ENCODE results near the gene TDRD9.

Gene TDRD9

DNA sequence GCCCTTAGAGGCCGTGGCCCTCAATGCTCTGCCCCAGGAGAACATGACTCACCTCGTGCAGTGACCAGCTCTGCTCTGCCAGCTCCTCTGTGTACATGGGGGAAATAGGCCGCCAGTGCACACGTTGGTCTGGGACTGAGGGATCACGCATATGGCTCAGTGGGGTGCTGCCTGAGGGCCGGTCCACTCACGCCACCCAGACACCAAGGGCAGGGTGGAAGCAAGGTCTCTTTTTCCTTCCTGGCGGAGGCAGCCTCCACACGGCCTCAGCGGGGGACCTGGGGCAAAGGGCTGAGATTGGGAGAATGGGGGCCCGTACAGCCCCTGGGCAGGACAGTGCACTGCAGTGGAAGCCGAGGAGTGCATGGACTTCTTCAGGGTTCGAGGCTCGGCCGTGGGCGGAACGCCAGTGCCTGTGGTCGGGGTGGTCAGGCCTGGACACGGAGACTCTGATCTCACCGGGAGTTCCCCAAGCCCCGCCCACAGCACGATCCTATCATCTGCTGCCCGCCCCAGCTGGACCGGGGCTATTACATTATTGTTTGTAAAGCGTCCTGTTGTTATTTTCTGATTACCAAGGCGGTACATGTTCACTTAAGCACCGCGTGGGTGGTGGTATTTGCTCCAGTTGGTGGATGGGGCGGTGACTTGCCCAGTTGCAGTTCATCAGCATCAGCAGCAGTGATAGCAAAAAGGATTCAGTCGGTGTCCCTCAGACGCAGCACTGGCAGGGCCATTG, 38.8 kb upstream of the TDRD9 start:
- Histone ChIP-seq H3K4me3 (ENCODE audit: low read depth, low read length, poor library complexity, severe bottlenecking) (no peak overlapping the region), H2AFZ (ENCODE audit: low read length) (no peak overlapping the region), H3K9me3 (ENCODE audit: low read length) (no peaks in the 10 kb centered on the region), H3K9me2 (ENCODE audit: low read depth, low read length) (no peaks in the 10 kb centered on the region), H3K36me3 (ENCODE audit: insufficient read depth, low read length) (no peaks in the 10 kb centered on the region), H3K27ac (ENCODE audit: low read depth, low read length, poor library complexity, severe bottlenecking) (no peak overlapping the region), H3K27me3 (ENCODE audit: insufficient read depth, low read length) (peaks cover 8% of the 10 kb centered on the region; the same call in 1 of the 2 replicates), H3K4me1 (ENCODE audit: insufficient read depth, low read length, severe bottlenecking) (peaks cover 5% of the 10 kb centered on the region), H3K79me2 (ENCODE audit: insufficient read depth, low read length) (no peaks in the 10 kb centered on the region), H3K9ac (ENCODE audit: low read length) (no peak overlapping the region), H3K4me2 (ENCODE audit: low read length) (no peak overlapping the region), H4K20me1 (ENCODE audit: insufficient read depth, low read length) (no peaks in the 10 kb centered on the region), H3F3A (ENCODE audit: insufficient read depth, low read length) (no peaks in the 10 kb centered on the region)
- TF ChIP-seq EZH2 (IDR thresholded peaks at IDR 0.05; ENCODE audit: borderline replicate concordance, low read length): no peak

- no peaks in the 10 kb centered on the region for H3K9me3 ChIP-seq (ENCODE audit: low read length)
- H3K4me1 ChIP-seq (ENCODE audit: insufficient read depth, low read length, severe bottlenecking): peaks cover 5% of the 10 kb centered on the region
- H4K20me1 ChIP-seq (ENCODE audit: insufficient read depth, low read length): no peaks in the 10 kb centered on the region
- H3K79me2 ChIP-seq (ENCODE audit: insufficient read depth, low read length): no peaks in the 10 kb centered on the region
- TF ChIP-seq, protein P1, sequence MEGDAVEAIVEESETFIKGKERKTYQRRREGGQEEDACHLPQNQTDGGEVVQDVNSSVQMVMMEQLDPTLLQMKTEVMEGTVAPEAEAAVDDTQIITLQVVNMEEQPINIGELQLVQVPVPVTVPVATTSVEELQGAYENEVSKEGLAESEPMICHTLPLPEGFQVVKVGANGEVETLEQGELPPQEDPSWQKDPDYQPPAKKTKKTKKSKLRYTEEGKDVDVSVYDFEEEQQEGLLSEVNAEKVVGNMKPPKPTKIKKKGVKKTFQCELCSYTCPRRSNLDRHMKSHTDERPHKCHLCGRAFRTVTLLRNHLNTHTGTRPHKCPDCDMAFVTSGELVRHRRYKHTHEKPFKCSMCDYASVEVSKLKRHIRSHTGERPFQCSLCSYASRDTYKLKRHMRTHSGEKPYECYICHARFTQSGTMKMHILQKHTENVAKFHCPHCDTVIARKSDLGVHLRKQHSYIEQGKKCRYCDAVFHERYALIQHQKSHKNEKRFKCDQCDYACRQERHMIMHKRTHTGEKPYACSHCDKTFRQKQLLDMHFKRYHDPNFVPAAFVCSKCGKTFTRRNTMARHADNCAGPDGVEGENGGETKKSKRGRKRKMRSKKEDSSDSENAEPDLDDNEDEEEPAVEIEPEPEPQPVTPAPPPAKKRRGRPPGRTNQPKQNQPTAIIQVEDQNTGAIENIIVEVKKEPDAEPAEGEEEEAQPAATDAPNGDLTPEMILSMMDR (IDR thresholded peaks at IDR 0.05; ENCODE audit: low read length): no peak
- no peak for TF ChIP-seq EZH2 (IDR thresholded peaks at IDR 0.05; ENCODE audit: borderline replicate concordance, low read length)
- H3K36me3 ChIP-seq (ENCODE audit: insufficient read depth, low read length): no peaks in the 10 kb centered on the region
- no peaks in the 10 kb centered on the region for H3K9me2 ChIP-seq (ENCODE audit: low read depth, low read length)
- no peak overlapping the region for H3K4me3 ChIP-seq (ENCODE audit: low read depth, low read length, poor library complexity, severe bottlenecking)
- no peak overlapping the region for H2AFZ ChIP-seq (ENCODE audit: low read length)
- no peaks in the 10 kb centered on the region for H3F3A ChIP-seq (ENCODE audit: insufficient read depth, low read length)
- H3K9ac ChIP-seq (ENCODE audit: low read length): no peak overlapping the region
- no peak overlapping the region for H3K27ac ChIP-seq (ENCODE audit: low read depth, low read length, poor library complexity, severe bottlenecking)
- H3K4me2 ChIP-seq (ENCODE audit: low read length): no peak overlapping the region
- H3K27me3 ChIP-seq (ENCODE audit: insufficient read depth, low read length): peaks cover 8% of the 10 kb centered on the region; the same call in 1 of the 2 replicates
These were observed 38.2 kb upstream of the TDRD9 start for GRCh38 chr14:103890052-103890371.

DNA sequence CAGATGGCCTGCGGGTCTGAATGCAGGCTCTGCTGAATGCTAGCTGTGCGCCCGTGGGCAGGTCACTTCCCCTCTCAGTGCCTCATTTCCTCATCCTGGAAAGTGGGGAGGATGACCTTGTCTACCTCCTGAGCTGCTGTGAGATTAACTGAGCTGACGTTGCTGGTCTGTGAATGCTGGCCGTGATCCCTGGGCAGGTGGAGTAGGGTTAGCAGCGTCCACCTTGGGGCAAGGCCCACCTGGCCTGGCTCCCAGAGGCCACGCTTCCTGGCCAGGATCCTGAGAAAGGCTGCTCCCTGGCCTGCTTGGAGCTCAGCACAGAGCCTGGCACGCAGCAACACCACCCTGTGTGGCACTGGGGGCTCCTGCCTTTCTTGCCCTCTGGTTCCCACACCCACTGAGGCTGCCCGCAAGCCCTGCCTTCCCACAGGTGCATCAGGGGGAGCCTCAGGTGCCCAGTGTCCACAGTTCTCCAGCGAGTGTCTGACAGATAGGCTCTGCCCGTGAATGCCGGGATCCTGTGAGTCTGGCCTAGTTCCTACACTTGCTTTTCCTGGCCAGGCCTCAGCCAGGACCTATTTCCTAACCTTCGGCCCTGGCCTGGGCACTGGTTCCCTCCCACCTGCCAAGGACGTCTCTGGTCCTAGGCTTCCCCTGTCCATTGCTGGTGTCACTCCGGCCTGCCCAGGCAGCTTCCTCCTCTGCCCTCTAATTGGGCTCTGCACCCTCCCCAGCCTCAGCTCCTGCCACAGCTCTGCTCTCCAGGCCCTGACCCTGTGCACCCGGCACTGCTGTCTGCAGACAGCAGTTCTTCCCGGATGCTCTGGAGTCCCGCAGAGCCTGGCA, 37.2 kb upstream of the TDRD9 start:
- H2AFZ ChIP-seq (ENCODE audit: low read length): no peak overlapping the region
- no peaks in the 10 kb centered on the region for H3F3A ChIP-seq (ENCODE audit: insufficient read depth, low read length)
- no peaks in the 10 kb centered on the region for H3K9me2 ChIP-seq (ENCODE audit: low read depth, low read length)
- no peaks in the 10 kb centered on the region for H3K79me2 ChIP-seq (ENCODE audit: insufficient read depth, low read length)
- no peak overlapping the region for H3K4me2 ChIP-seq (ENCODE audit: low read length)
- no peaks in the 10 kb centered on the region for H3K36me3 ChIP-seq (ENCODE audit: insufficient read depth, low read length)
- no peaks in the 10 kb centered on the region for H4K20me1 ChIP-seq (ENCODE audit: insufficient read depth, low read length)
- no peak overlapping the region for H3K9ac ChIP-seq (ENCODE audit: low read length)
- H3K27me3 ChIP-seq (ENCODE audit: insufficient read depth, low read length): peaks cover 8% of the 10 kb centered on the region; the same call in 1 of the 2 replicates
- TF ChIP-seq, protein P1 (IDR thresholded peaks at IDR 0.05; ENCODE audit: low read length): no peak
- no peak overlapping the region for H3K27ac ChIP-seq (ENCODE audit: low read depth, low read length, poor library complexity, severe bottlenecking)
- no peak overlapping the region for H3K4me3 ChIP-seq (ENCODE audit: low read depth, low read length, poor library complexity, severe bottlenecking)
- no peaks in the 10 kb centered on the region for H3K9me3 ChIP-seq (ENCODE audit: low read length)
- H3K4me1 ChIP-seq (ENCODE audit: insufficient read depth, low read length, severe bottlenecking): peaks cover 5% of the 10 kb centered on the region
